ENCODE data around the gene MOV10. TPM values are rescaled to one million over a fixed set of nuclear protein-coding genes. Genes with fewer than 3 reads are reported as not detected.

The MOV10 gene
- polyA plus RNA-seq, 1 of the 3 experiments (the other 2 are of a cell fraction): 87.4 TPM

GRCh38 chr1:112708489-112708888 is 34.0 kb downstream of the MOV10 start:
- Histone ChIP-seq H3F3A (replicated peaks; ENCODE audit: insufficient read depth) (peaks cover 7% of the 10 kb centered on the region), H3K79me2 (ENCODE audit: insufficient read depth) (peaks cover 33% of the 10 kb centered on the region), H3K4me2 (no peak overlapping the region), H3K9me2 (no peaks in the 10 kb centered on the region), H3K36me3 (replicated peaks in 1 of 2; ENCODE audit: control insufficient read depth in 1 of 2, insufficient read depth in 2 of 2, low read length in 1 of 2) (peaks cover 3 to 8% of the 10 kb centered on the region in 2 experiments), H3K27ac (ENCODE audit: low read depth in 2 of 2, low read length in 1 of 2) (no peak overlapping the region), H3K27me3 (ENCODE audit: insufficient read depth) (no peaks in the 10 kb centered on the region), H4K20me1 (ENCODE audit: insufficient read depth) (peaks cover 11% of the 10 kb centered on the region), H2AFZ (ENCODE audit: low read depth) (no peak overlapping the region), H3K9me3 (no peaks in the 10 kb centered on the region), H3K9ac (no peak overlapping the region), H3K4me3 (ENCODE audit: low read depth in 2 of 2, low read length in 1 of 2) (no peak overlapping the region), H3K4me1 (ENCODE audit: control insufficient read depth in 1 of 2, insufficient read depth in 2 of 2, low read depth in 1 of 2, low read length in 1 of 2) (peaks cover 10 to 29% of the 10 kb centered on the region in 2 experiments; a peak in 3 of 4 replicates)
- ChIA-PET POLR2A (interaction anchor here (1.3 kb wide), 1 partner anchor 34 kb away, joined by 3 read pairs; the partner anchor contains the start of gene MOV10), CTCF (interaction anchor here (0.8 to 6.2 kb wide), 15 partner anchors 8 to 351 kb away, joined by 3 to 51 read pairs (median 4); partner anchors contain the start of genes CTTNBP2NL, MOV10, PPM1J and ST7L)
- 96% methylated on average over 3 of the region's 3 CpGs for WGBS (ENCODE audit: low lambda C conversion rate)
- TF ChIP-seq MXI1 (IDR thresholded peaks at IDR 0.05; ENCODE audit: low read depth, low read length) (no peak), FOSL2 (IDR thresholded peaks at IDR 0.05; ENCODE audit: borderline replicate concordance, low read depth) (no peak), IRF3 (IDR thresholded peaks at IDR 0.05; ENCODE audit: low read depth, low read length) (no peak), CHD2 (IDR thresholded peaks at IDR 0.05; ENCODE audit: low read length, partially characterized antibody) (no peak)
- no peak for DNase-seq

DNA sequence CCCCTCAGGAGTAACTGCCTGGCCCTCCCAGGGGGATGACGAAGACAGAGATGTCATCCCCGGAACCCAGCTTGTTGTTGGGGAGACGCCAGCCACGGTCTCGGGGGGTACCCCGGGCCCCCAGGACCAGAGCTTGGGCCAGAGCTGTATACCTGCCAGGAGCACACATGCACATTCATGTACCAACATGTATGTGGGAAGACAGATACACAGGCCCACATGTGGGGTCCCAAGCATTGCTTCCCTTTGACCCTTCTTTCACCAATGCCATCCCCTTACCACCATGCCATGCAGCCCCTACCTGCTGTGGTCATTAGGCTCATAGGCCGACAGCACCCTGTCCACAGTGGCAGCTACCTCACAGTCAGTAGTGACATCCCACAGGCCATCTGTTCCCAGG is 35.7 kb downstream of the MOV10 start:
- CTCF ChIA-PET: interaction anchor here (0.9 to 6.2 kb wide), 6 partner anchors 7 to 332 kb away, joined by 3 to 51 read pairs (median 18); partner anchors contain the start of genes MOV10 and PPM1J

More for the DNA sequence above, 35.7 kb downstream of the MOV10 start:
- Histone ChIP-seq H4K20me1 (ENCODE audit: insufficient read depth) (no peaks in the 10 kb centered on the region), H3K9me3 (no peaks in the 10 kb centered on the region), H3K4me2 (no peak overlapping the region), H3F3A (replicated peaks; ENCODE audit: insufficient read depth) (peaks cover 7% of the 10 kb centered on the region), H3K79me2 (ENCODE audit: insufficient read depth) (peaks cover 17% of the 10 kb centered on the region), H3K27me3 (ENCODE audit: insufficient read depth) (no peaks in the 10 kb centered on the region), H3K27ac (ENCODE audit: low read depth in 2 of 2, low read length in 1 of 2) (no peak overlapping the region), H3K9ac (no peak overlapping the region), H3K36me3 (replicated peaks in 1 of 2; ENCODE audit: control insufficient read depth in 1 of 2, insufficient read depth in 2 of 2, low read length in 1 of 2) (no peaks in the 10 kb centered on the region), H2AFZ (ENCODE audit: low read depth) (no peak overlapping the region), H3K4me3 (ENCODE audit: low read depth in 2 of 2, low read length in 1 of 2) (no peak overlapping the region), H3K9me2 (no peaks in the 10 kb centered on the region), H3K4me1 (ENCODE audit: control insufficient read depth in 1 of 2, insufficient read depth in 2 of 2, low read depth in 1 of 2, low read length in 1 of 2) (peaks cover 0 to 22% of the 10 kb centered on the region in 2 experiments; a peak in 1 of 4 replicates)
- TF ChIP-seq RXRA (IDR thresholded peaks at IDR 0.05; ENCODE audit: borderline replicate concordance, low read depth) (no peak), MEF2A (IDR thresholded peaks at IDR 0.05; ENCODE audit: borderline replicate concordance, low read depth) (no peak), RFX5 (IDR thresholded peaks at IDR 0.05; ENCODE audit: low read length) (no peak), SMC3 (IDR thresholded peaks at IDR 0.05; ENCODE audit: low read depth, low read length) (no peak), USF1 (IDR thresholded peaks at IDR 0.05; ENCODE audit: borderline replicate concordance, low read depth) (no peak), EP300 (IDR thresholded peaks at IDR 0.05; ENCODE audit: borderline replicate concordance in 1 of 2, low read depth in 1 of 2, low read length in 1 of 2) (no peak), ELF1 (IDR thresholded peaks at IDR 0.05) (no peak), GABPA (IDR thresholded peaks at IDR 0.05; ENCODE audit: low read depth) (no peak), GATA2 (CRISPR knock-in tag; IDR thresholded peaks at IDR 0.05) (no peak), SIN3A (IDR thresholded peaks at IDR 0.05; ENCODE audit: borderline replicate concordance, low read depth, low read length) (no peak), NRF1 (IDR thresholded peaks at IDR 0.05; ENCODE audit: low read depth, low read length) (no peak), FOXM1 (IDR thresholded peaks at IDR 0.05; ENCODE audit: low read depth) (no peak), TCF12 (IDR thresholded peaks at IDR 0.05) (no peak), NFIC (IDR thresholded peaks at IDR 0.05; ENCODE audit: borderline replicate concordance) (no peak), FOXJ3 (CRISPR knock-in tag; IDR thresholded peaks at IDR 0.05) (no peak), JUND (IDR thresholded peaks at IDR 0.05) (no peak), CTCF (IDR thresholded peaks at IDR 0.05) (no peak), EZH2phosphoT487 (IDR thresholded peaks at IDR 0.05; ENCODE audit: borderline replicate concordance, low read depth) (no peak), IRF3 (IDR thresholded peaks at IDR 0.05; ENCODE audit: low read depth, low read length) (no peak)
- TF ChIP-seq, protein P1, sequence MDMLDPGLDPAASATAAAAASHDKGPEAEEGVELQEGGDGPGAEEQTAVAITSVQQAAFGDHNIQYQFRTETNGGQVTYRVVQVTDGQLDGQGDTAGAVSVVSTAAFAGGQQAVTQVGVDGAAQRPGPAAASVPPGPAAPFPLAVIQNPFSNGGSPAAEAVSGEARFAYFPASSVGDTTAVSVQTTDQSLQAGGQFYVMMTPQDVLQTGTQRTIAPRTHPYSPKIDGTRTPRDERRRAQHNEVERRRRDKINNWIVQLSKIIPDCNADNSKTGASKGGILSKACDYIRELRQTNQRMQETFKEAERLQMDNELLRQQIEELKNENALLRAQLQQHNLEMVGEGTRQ (IDR thresholded peaks at IDR 0.05; ENCODE audit: borderline replicate concordance, low read depth, low read length): no peak
- 73% methylated on average over 4 of the region's 7 CpGs for WGBS (ENCODE audit: low lambda C conversion rate)
- DNase-seq: no peak
- POLR2A ChIA-PET: no interaction called here
